Measurements from ENCODE around the gene ALG2.
A peak's percentile ranks its signal among the peaks of the same experiment; 100 is the strongest.

ALG2 gene

DNA sequence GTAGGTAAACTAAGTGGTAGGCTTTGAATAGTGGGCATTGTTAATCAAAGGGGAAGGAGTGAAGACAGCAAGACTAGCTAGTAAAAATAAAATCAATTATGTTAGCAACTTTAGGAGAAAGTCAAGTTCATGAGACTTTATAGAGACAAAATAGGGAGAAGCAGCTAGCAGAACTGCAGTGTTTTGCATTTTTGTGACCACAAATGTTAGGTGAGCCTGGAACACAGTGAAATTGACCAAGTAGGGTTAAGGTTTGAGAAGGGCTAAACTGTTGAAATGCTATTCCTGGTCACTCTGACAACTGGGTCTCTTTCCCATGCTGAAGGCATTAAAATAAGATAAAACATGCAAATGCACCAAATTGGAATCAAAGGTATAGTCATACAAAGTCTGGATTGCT lies 13.3 kb upstream of the ALG2 start:
- H3K4me2 ChIP-seq (ENCODE audit: low read depth, low read length, poor library complexity, severe bottlenecking): no peak overlapping the region
- H3K36me3 ChIP-seq (ENCODE audit: insufficient read depth, low read length): peaks cover 25% of the 10 kb centered on the region; the same call in 1 of the 2 replicates
- H3K27me3 ChIP-seq (ENCODE audit: insufficient read depth, low read length, poor library complexity, severe bottlenecking): no peaks in the 10 kb centered on the region
- H3F3A ChIP-seq (ENCODE audit: low read depth): no peaks in the 10 kb centered on the region
- H2AFZ ChIP-seq (ENCODE audit: low read length): no peak overlapping the region
- H3K9me3 ChIP-seq (ENCODE audit: insufficient read depth, low read depth, low read length): no peaks in the 10 kb centered on the region
- no peak overlapping the region for H3K4me3 ChIP-seq (ENCODE audit: low read length, poor library complexity, severe bottlenecking)
- H4K20me1 ChIP-seq (ENCODE audit: insufficient read depth, low read length, poor library complexity, severe bottlenecking): no peaks in the 10 kb centered on the region
- H3K9me2 ChIP-seq (replicated peaks; ENCODE audit: low read depth, low read length): no peaks in the 10 kb centered on the region
- peaks cover 12% of the 10 kb centered on the region for H3K4me1 ChIP-seq (ENCODE audit: insufficient read depth, low read length, poor library complexity, severe bottlenecking)
- no peak for TF ChIP-seq EZH2phosphoT487 (IDR thresholded peaks at IDR 0.05; ENCODE audit: borderline replicate concordance)
- TF ChIP-seq, protein P1, sequence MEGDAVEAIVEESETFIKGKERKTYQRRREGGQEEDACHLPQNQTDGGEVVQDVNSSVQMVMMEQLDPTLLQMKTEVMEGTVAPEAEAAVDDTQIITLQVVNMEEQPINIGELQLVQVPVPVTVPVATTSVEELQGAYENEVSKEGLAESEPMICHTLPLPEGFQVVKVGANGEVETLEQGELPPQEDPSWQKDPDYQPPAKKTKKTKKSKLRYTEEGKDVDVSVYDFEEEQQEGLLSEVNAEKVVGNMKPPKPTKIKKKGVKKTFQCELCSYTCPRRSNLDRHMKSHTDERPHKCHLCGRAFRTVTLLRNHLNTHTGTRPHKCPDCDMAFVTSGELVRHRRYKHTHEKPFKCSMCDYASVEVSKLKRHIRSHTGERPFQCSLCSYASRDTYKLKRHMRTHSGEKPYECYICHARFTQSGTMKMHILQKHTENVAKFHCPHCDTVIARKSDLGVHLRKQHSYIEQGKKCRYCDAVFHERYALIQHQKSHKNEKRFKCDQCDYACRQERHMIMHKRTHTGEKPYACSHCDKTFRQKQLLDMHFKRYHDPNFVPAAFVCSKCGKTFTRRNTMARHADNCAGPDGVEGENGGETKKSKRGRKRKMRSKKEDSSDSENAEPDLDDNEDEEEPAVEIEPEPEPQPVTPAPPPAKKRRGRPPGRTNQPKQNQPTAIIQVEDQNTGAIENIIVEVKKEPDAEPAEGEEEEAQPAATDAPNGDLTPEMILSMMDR (conservative IDR thresholded peaks at IDR 0.05; ENCODE audit: low read length): no peak
- no peaks in the 10 kb centered on the region for H3K79me2 ChIP-seq (ENCODE audit: insufficient read depth, low read length)
- no peak overlapping the region for H3K9ac ChIP-seq (ENCODE audit: low read depth, low read length, poor library complexity, severe bottlenecking)

DNA sequence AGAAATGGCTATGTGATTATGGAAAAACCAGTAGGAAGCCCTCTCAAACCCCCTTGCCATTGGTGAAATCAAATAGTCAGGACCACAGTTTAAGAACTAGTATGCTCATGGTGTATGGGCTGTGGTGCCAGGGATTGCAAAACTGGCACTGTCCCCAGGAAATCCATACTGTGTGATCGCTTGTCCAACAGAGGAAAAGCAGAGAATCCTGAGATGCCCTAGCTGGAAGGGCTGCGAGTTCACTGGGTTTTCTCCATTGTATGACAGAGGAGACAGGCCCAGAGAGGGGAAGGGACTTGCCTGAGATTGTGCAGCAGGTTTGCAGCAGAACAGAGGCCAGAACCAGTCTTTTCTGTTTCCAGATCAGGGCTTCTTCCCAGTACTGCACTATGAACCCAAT lies 12.9 kb upstream of the ALG2 start:
- no peaks in the 10 kb centered on the region for H3K9me2 ChIP-seq (replicated peaks; ENCODE audit: low read depth, low read length)
- no peaks in the 10 kb centered on the region for H3K9me3 ChIP-seq (ENCODE audit: insufficient read depth, low read depth, low read length)
- no peak overlapping the region for H3K4me2 ChIP-seq (ENCODE audit: low read depth, low read length, poor library complexity, severe bottlenecking)
- H3F3A ChIP-seq (ENCODE audit: low read depth): no peaks in the 10 kb centered on the region
- no peak for TF ChIP-seq EZH2phosphoT487 (IDR thresholded peaks at IDR 0.05; ENCODE audit: borderline replicate concordance)
- TF ChIP-seq, protein P1 (conservative IDR thresholded peaks at IDR 0.05; ENCODE audit: low read length): no peak
- H3K27me3 ChIP-seq (ENCODE audit: insufficient read depth, low read length, poor library complexity, severe bottlenecking): no peaks in the 10 kb centered on the region
- H4K20me1 ChIP-seq (ENCODE audit: insufficient read depth, low read length, poor library complexity, severe bottlenecking): no peaks in the 10 kb centered on the region
- H2AFZ ChIP-seq (ENCODE audit: low read length): no peak overlapping the region
- H3K79me2 ChIP-seq (ENCODE audit: insufficient read depth, low read length): no peaks in the 10 kb centered on the region
- H3K4me1 ChIP-seq (ENCODE audit: insufficient read depth, low read length, poor library complexity, severe bottlenecking): peaks cover 8% of the 10 kb centered on the region
- H3K4me3 ChIP-seq (ENCODE audit: low read length, poor library complexity, severe bottlenecking): no peak overlapping the region
- peaks cover 25% of the 10 kb centered on the region; the same call in 1 of the 2 replicates for H3K36me3 ChIP-seq (ENCODE audit: insufficient read depth, low read length)
- no peak overlapping the region for H3K9ac ChIP-seq (ENCODE audit: low read depth, low read length, poor library complexity, severe bottlenecking)

DNA sequence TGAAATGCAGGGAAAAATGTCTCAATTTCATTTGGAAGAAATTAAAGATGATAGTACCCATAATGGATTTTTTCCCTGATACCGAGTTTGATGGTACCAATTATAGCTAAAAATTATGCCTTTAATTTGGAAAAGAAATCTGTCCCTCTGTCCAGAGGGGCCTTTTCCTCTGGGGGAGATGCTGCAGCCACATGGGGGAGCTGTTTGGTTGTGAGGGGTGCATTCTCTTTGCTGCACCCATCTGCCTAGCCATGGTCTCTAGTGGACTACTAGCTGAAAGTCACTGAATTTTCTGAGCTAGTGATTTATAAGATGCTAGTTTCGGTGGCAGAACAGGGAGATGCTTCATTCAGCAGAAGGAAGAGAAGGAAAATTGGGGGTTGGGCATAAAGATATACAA lies 10.0 kb upstream of the ALG2 start:
- Histone ChIP-seq H3K9me3 (ENCODE audit: insufficient read depth, low read depth, low read length) (no peaks in the 10 kb centered on the region), H4K20me1 (ENCODE audit: insufficient read depth, low read length, poor library complexity, severe bottlenecking) (no peaks in the 10 kb centered on the region), H3K79me2 (ENCODE audit: insufficient read depth, low read length) (no peaks in the 10 kb centered on the region; the same call in 1 of the 2 replicates), H2AFZ (ENCODE audit: low read length) (no peak overlapping the region), H3K9ac (ENCODE audit: low read depth, low read length, poor library complexity, severe bottlenecking) (no peak overlapping the region), H3K4me2 (ENCODE audit: low read depth, low read length, poor library complexity, severe bottlenecking) (no peak overlapping the region), H3K27me3 (ENCODE audit: insufficient read depth, low read length, poor library complexity, severe bottlenecking) (no peaks in the 10 kb centered on the region), H3K36me3 (ENCODE audit: insufficient read depth, low read length) (peaks cover 43% of the 10 kb centered on the region), H3K9me2 (replicated peaks; ENCODE audit: low read depth, low read length) (no peaks in the 10 kb centered on the region), H3K4me3 (ENCODE audit: low read length, poor library complexity, severe bottlenecking) (no peak overlapping the region), H3K4me1 (ENCODE audit: insufficient read depth, low read length, poor library complexity, severe bottlenecking) (peaks cover 3% of the 10 kb centered on the region), H3F3A (ENCODE audit: low read depth) (no peaks in the 10 kb centered on the region)
- TF ChIP-seq, protein P1 (conservative IDR thresholded peaks at IDR 0.05; ENCODE audit: low read length): peak; percentile 88
- no peak for TF ChIP-seq EZH2phosphoT487 (IDR thresholded peaks at IDR 0.05; ENCODE audit: borderline replicate concordance)

All from Loucy (cell line).